Astrocyte (in vitro differentiated cells and primary cell): ENCODE data around the gene RASL10A.

Experiments
- CTCF ChIP-seq: IDR thresholded peaks from 2 replicates; pipeline ENCODE4 v1.5.1; 2011; ENCODE audit warnings: low read depth, mild to moderate bottlenecking, inconsistent platforms, low read length, moderate library complexity; ENCODE audit not compliant: insufficient read depth
- EZH2 ChIP-seq: IDR thresholded peaks from 2 replicates; pipeline ENCODE4 v1.6.1; 2012; ENCODE audit warnings: mild to moderate bottlenecking, low read length, inconsistent platforms; ENCODE audit not compliant: insufficient read depth

GRCh38 chr22:29275819-29276565, 39.5 kb downstream of the RASL10A start:
- TF ChIP-seq CTCF (no peak), EZH2 (no peak)
